Stomach (tissue), 9 donors: ENCODE data around the gene BCL2. TPM values are rescaled to one million over a fixed set of nuclear protein-coding genes. Genes with fewer than 3 reads are reported as not detected.

Experiments used
- DNase-seq, 2 donors: peaks; one replicate each; pipeline versions ENCODE4 v3.0.0 to v3.0.0-alpha.2; 2013 to 2019
- H3K27ac ChIP-seq, 5 donors: fragments of 200-600 bp in 4 of 5; sonication (generic) in 4 of 5; one replicate each; pipeline ENCODE4 v1.5.1; 2013 to 2019; ENCODE audit warnings: mild to moderate bottlenecking in 1 of 5, moderate library complexity in 1 of 5
- H3K27me3 ChIP-seq, 3 donors: fragments of 200-600 bp; sonication (generic); one replicate each; pipeline ENCODE4 v1.5.1; 2017 to 2019; ENCODE audit warnings: mixed run types in 1 of 3
- H3K36me3 ChIP-seq, 4 donors: fragments of 200-600 bp; sonication (generic); 1 replicate in 3 of 4; 2 replicates in 1 of 4; pipeline ENCODE4 v1.5.1; 2016 to 2019
- H3K4me1 ChIP-seq, 4 donors: fragments of 200-600 bp; sonication (generic); one replicate each; pipeline ENCODE4 v1.5.1; 2016 to 2019
- H3K4me3 ChIP-seq, 4 donors: fragments of 200-600 bp; sonication (generic) in 3 of 4; one replicate each; pipeline ENCODE4 v1.5.1; 2016 to 2019; ENCODE audit warnings: mild to moderate bottlenecking in 1 of 4
- H3K9me3 ChIP-seq, 4 donors: fragments of 200-600 bp; sonication (generic); one replicate each; pipeline ENCODE4 v1.5.1; 2016 to 2019
- EP300 ChIP-seq: sonication (generic); formaldehyde crosslinking; IDR thresholded peaks from one replicate; pipeline ENCODE4 v1.6.1; 2017; ENCODE audit warnings: antibody characterized with exemption
- POLR2A ChIP-seq, 4 donors: fragments of 450-650 bp; IDR thresholded peaks; one replicate each; pipeline ENCODE4 v1.6.1; 2016; ENCODE audit warnings: antibody characterized with exemption in 4 of 4, control low read depth in 2 of 4, mild to moderate bottlenecking in 1 of 4, moderate library complexity in 1 of 4
- POLR2AphosphoS5 ChIP-seq, 3 donors: sonication (generic); formaldehyde crosslinking; IDR thresholded peaks; one replicate each; pipeline ENCODE4 v1.6.1; 2016; ENCODE audit warnings: antibody characterized with exemption in 3 of 3
- WGBS, 5 donors: extraction: QIAGEN DNeasy Blood & Tissue Kit in 3 of 5; methylation state at CpG; one replicate each; pipeline versions ENCODE4 v1.1.5 to v1.1.7; 2013 to 2018; 5-methylcytosine and 5-hydroxymethylcytosine counted together
- intact Hi-C: fragments of 100-400 bp; cut with DNase I; formaldehyde crosslinking; loops from one replicate; pipeline ENCODE4 v1.15.1; 2023; ENCODE audit warnings: low total_unique reads
- polyA plus RNA-seq, 3 donors: library from polyadenylated mRNA; stranded (reverse); fragments of 200-250 nt; gene quantifications; one replicate each; pipeline ENCODE4 v1.2.3, GENCODE V29; 2013
- total RNA-seq, 5 donors: library from RNA; depleted of rRNA; stranded (reverse); fragments of >200 nt; gene quantifications; one replicate each; pipeline versions ENCODE4 v1.1.0 to v1.2.3, GENCODE V29; 2014 to 2016
- TF ChIP-seq, protein P1 (sequence below), 7 experiments: fragments of 450-650 bp in 4 of 7; fragments of 200-600 bp in 3 of 7; sonication (generic) in 3 of 7; IDR thresholded peaks; one replicate each; pipeline ENCODE4 v1.5.1; 2016 to 2019; ENCODE audit warnings: antibody characterized with exemption in 7 of 7, control low read depth in 2 of 7, mild to moderate bottlenecking in 1 of 7
- donor health status: healthy with polysubstance abuse.
- donor health status: Bipolar disorder and iron deficiency.
- donor health status: healthy.

BCL2 gene
- total and polyA plus RNA-seq, 8 donors, result 1.5 to 53.9 (median 6.0) TPM

DNA sequence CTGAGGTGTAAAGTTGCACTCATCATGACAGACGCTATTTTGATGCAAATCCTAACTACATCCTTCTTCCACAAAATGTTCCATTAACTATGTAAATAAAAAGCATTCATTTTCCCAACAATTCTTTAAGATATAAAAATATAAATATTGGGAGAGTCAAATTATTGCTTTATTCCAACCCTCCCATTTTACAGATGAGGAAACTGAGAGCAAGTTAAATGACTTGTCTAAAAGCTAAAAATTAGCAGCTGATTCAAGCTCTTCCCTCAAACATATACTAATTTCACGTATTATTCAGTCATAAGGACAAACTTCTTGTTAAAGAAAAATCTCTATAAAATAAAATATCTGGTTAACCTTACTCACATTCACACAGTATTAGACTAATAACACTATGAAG lies 30.7 kb upstream of the BCL2 start:
- intact Hi-C loops, result no loop called here
- no peak overlapping the region for H3K4me3 ChIP-seq

GRCh38 chr18:63348508-63349136 lies 29.1 kb upstream of the BCL2 start:
- H3K4me3 ChIP-seq, result no peak overlapping the region
- H3K36me3 ChIP-seq, result peaks cover 67 to 100% (median 100%) of the 10 kb centered on the region in 4 donors
- no peaks in the 10 kb centered on the region for H3K27me3 ChIP-seq
- H3K27ac ChIP-seq, result no peak overlapping the region
- intact Hi-C loops, result no loop called here
- DNase-seq, result no peak
- 93 to 96% (median 94%) methylated on average over 7 of the region's 7 CpGs for WGBS, 5 donors
- TF ChIP-seq, protein P1, sequence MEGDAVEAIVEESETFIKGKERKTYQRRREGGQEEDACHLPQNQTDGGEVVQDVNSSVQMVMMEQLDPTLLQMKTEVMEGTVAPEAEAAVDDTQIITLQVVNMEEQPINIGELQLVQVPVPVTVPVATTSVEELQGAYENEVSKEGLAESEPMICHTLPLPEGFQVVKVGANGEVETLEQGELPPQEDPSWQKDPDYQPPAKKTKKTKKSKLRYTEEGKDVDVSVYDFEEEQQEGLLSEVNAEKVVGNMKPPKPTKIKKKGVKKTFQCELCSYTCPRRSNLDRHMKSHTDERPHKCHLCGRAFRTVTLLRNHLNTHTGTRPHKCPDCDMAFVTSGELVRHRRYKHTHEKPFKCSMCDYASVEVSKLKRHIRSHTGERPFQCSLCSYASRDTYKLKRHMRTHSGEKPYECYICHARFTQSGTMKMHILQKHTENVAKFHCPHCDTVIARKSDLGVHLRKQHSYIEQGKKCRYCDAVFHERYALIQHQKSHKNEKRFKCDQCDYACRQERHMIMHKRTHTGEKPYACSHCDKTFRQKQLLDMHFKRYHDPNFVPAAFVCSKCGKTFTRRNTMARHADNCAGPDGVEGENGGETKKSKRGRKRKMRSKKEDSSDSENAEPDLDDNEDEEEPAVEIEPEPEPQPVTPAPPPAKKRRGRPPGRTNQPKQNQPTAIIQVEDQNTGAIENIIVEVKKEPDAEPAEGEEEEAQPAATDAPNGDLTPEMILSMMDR (IDR thresholded peaks at IDR 0.05), result no peak
- TF ChIP-seq POLR2AphosphoS5 (IDR thresholded peaks at IDR 0.05), result no peak
- TF ChIP-seq POLR2A (IDR thresholded peaks at IDR 0.05), result no peak
- TF ChIP-seq EP300, result no peak
- peaks cover 0 to 22% (median 13%) of the 10 kb centered on the region in 4 donors for H3K4me1 ChIP-seq
- no peaks in the 10 kb centered on the region for H3K9me3 ChIP-seq

More for the DNA sequence above, 30.7 kb upstream of the BCL2 start:
- 48 to 50% (median 49%) methylated on average over 2 of the region's 2 CpGs for WGBS, 5 donors
- H3K27ac ChIP-seq, result no peak overlapping the region
- H3K27me3 ChIP-seq, result no peaks in the 10 kb centered on the region
- H3K9me3 ChIP-seq, result no peaks in the 10 kb centered on the region
- H3K4me1 ChIP-seq, result peaks cover 0 to 15% (median 7%) of the 10 kb centered on the region in 4 donors
- DNase-seq, result no peak
- TF ChIP-seq, protein P1 (IDR thresholded peaks at IDR 0.05), result no peak
- TF ChIP-seq POLR2AphosphoS5 (IDR thresholded peaks at IDR 0.05), result no peak
- TF ChIP-seq POLR2A (IDR thresholded peaks at IDR 0.05), result no peak
- no peak for TF ChIP-seq EP300
- H3K36me3 ChIP-seq, result peaks cover 70 to 100% (median 100%) of the 10 kb centered on the region in 4 donors

GRCh38 chr18:63346480-63347183 lies 27.1 kb upstream of the BCL2 start:
- H3K4me3 ChIP-seq, result no peak overlapping the region
- H3K27me3 ChIP-seq, result no peaks in the 10 kb centered on the region
- H3K9me3 ChIP-seq, result no peaks in the 10 kb centered on the region
- TF ChIP-seq EP300 (no peak), POLR2AphosphoS5 (IDR thresholded peaks at IDR 0.05) (no peak), POLR2A (IDR thresholded peaks at IDR 0.05) (no peak)
- TF ChIP-seq, protein P1 (IDR thresholded peaks at IDR 0.05), result no peak
- peaks cover 0 to 22% (median 13%) of the 10 kb centered on the region in 4 donors for H3K4me1 ChIP-seq
- peaks cover 59 to 100% (median 100%) of the 10 kb centered on the region in 4 donors for H3K36me3 ChIP-seq
- no peak overlapping the region for H3K27ac ChIP-seq
- intact Hi-C loops, result no loop called here
- no peak for DNase-seq
- 84 to 95% (median 91%) methylated on average over 7 of the region's 7 CpGs for WGBS, 5 donors

- intact Hi-C loops, result no loop called here
- Histone ChIP-seq H3K27me3 (no peaks in the 10 kb centered on the region), H3K36me3 (peaks cover 54 to 100% (median 98%) of the 10 kb centered on the region in 4 donors), H3K27ac (no peak overlapping the region), H3K4me3 (no peak overlapping the region), H3K4me1 (peaks cover 0 to 22% (median 13%) of the 10 kb centered on the region in 4 donors), H3K9me3 (no peaks in the 10 kb centered on the region)
- WGBS, 5 donors, result 65 to 81% (median 66%) methylated on average over 7 of the region's 7 CpGs
- no peak for DNase-seq
- TF ChIP-seq POLR2A (IDR thresholded peaks at IDR 0.05), result no peak
- no peak for TF ChIP-seq POLR2AphosphoS5 (IDR thresholded peaks at IDR 0.05)
- TF ChIP-seq, protein P1 (IDR thresholded peaks at IDR 0.05), result no peak
- no peak for TF ChIP-seq EP300
These were observed 26.5 kb upstream of the BCL2 start for GRCh38 chr18:63346031-63346430.
